Measurements from ENCODE around the gene KPTN. TPM values are rescaled to one million over a fixed set of nuclear protein-coding genes. Genes with fewer than 3 reads are reported as not detected.

KPTN gene
- total RNA-seq, 1 donor from 2014 or later: 12.0 TPM

- TF ChIP-seq CTCF (IDR thresholded peaks at IDR 0.05; ENCODE audit: unreplicated experiment): peak; percentile 87
- H3K27ac Mint-ChIP-seq (ENCODE audit: unreplicated experiment): no peak overlapping the region
- no peak overlapping the region for H3K4me3 Mint-ChIP-seq (ENCODE audit: unreplicated experiment)
- peak; percentile 86 for DNase-seq (ENCODE audit: low spot score)
- H3K9me3 Mint-ChIP-seq (ENCODE audit: unreplicated experiment): no peaks in the 10 kb centered on the region
- peaks cover 23% of the 10 kb centered on the region for H3K27me3 Mint-ChIP-seq (ENCODE audit: unreplicated experiment)
- H3K36me3 Mint-ChIP-seq (ENCODE audit: low read depth, unreplicated experiment): peaks cover 4% of the 10 kb centered on the region
- H3K4me1 Mint-ChIP-seq (ENCODE audit: unreplicated experiment): peaks cover 7% of the 10 kb centered on the region
Measured at GRCh38 chr19:47427241-47428176, 56.5 kb downstream of the KPTN start.

Other genes starting within 250 kb of the KPTN start
- 28.0 TPM for gene CCDC9, start 227.7 kb downstream of the KPTN start, total RNA-seq (ENCODE audit: unreplicated experiment)
- gene INAFM1, start 209.3 kb downstream of the KPTN start, total RNA-seq (ENCODE audit: unreplicated experiment): 4.8 TPM
- 0.56 TPM for gene C5AR1, start 174.4 kb downstream of the KPTN start, total RNA-seq (ENCODE audit: unreplicated experiment)
- gene C5AR2, start 152.0 kb downstream of the KPTN start, total RNA-seq (ENCODE audit: unreplicated experiment): 0.59 TPM
- 19.4 TPM for gene DHX34, start 134.9 kb downstream of the KPTN start, total RNA-seq (ENCODE audit: unreplicated experiment)
- 2.7 TPM for gene MEIS3, start 64.7 kb downstream of the KPTN start, total RNA-seq (ENCODE audit: unreplicated experiment)
- gene SLC8A2, start 12.3 kb downstream of the KPTN start, total RNA-seq (ENCODE audit: unreplicated experiment): 0.80 TPM
- 77.8 TPM for gene NAPA, start 30.8 kb upstream of the KPTN start, total RNA-seq (ENCODE audit: unreplicated experiment)
- not detected for gene ZNF541, start 88.9 kb upstream of the KPTN start, total RNA-seq (ENCODE audit: unreplicated experiment)
- gene BICRA, start 124.9 kb upstream of the KPTN start, total RNA-seq (ENCODE audit: unreplicated experiment): 24.1 TPM
- 81.5 TPM for gene EHD2, start 229.2 kb upstream of the KPTN start, total RNA-seq (ENCODE audit: unreplicated experiment)